Measurements from ENCODE around the gene KIF6. TPM values are rescaled to one million over a fixed set of nuclear protein-coding genes. Genes with fewer than 3 reads are reported as not detected.
"Not testable (repeated sequence)": the region's sequence is repeated elsewhere in the genome, so short reads cannot be mapped to it uniquely, and the experiment has no call there.

Gene KIF6
- total RNA-seq, 2 experiments from 2014 or later, result not detected

- CTCF ChIA-PET, result no interaction called here
- no peak for TF ChIP-seq CTCF (IDR thresholded peaks at IDR 0.05)
Measured at GRCh38 chr6:39508515-39508914, 216.7 kb downstream of the KIF6 start.

GRCh38 chr6:39507331-39507998 is 217.7 kb downstream of the KIF6 start:
- DNase-seq, result no peak
- CTCF ChIA-PET, result no interaction called here
- H3K27me3 ChIP-seq (ENCODE audit: control insufficient read depth in 1 of 2, insufficient read depth in 2 of 2, low read length in 2 of 2), result no peaks in the 10 kb centered on the region

More at GRCh38 chr6:39508515-39508914, 216.7 kb downstream of the KIF6 start:
- no peaks in the 10 kb centered on the region for H3K27me3 ChIP-seq (ENCODE audit: control insufficient read depth in 1 of 2, insufficient read depth in 2 of 2, low read length in 2 of 2)
- DNase-seq (no peak), ATAC-seq (ENCODE audit: poor library complexity) (no peak)
- peaks cover 26% of the 10 kb centered on the region for H3K27me3 Mint-ChIP-seq
- intact Hi-C loops (cut with DNase I, micrococcal nuclease), result no loop called here
- H3K4me1 Mint-ChIP-seq (ENCODE audit: low read depth), result no peaks in the 10 kb centered on the region
- no peak overlapping the region for H3K4me3 Mint-ChIP-seq
- POLR2A ChIA-PET, result no interaction called here
- H3K36me3 ChIP-seq (ENCODE audit: insufficient read depth, low read length), result no peaks in the 10 kb centered on the region
- H3K36me3 Mint-ChIP-seq (ENCODE audit: low read depth), result no peaks in the 10 kb centered on the region
- no peak overlapping the region for H3K4me3 ChIP-seq (ENCODE audit: low read length)
- H3K4me1 ChIP-seq (ENCODE audit: insufficient read depth, low read length), result no peaks in the 10 kb centered on the region
- H3K27ac Mint-ChIP-seq, result no peak overlapping the region
- H3K9me3 Mint-ChIP-seq, result peaks cover 2% of the 10 kb centered on the region
- H3K27ac ChIP-seq (ENCODE audit: low read depth in 1 of 2, low read length in 2 of 2), result no peak overlapping the region
- peaks cover 0 to 7% of the 10 kb centered on the region in 2 experiments for H3K9me3 ChIP-seq (ENCODE audit: control insufficient read depth in 1 of 2, insufficient read depth in 1 of 2, low read length in 2 of 2)

GRCh38 chr6:39502362-39502955 is 222.7 kb downstream of the KIF6 start:
- H3K36me3 ChIP-seq (ENCODE audit: insufficient read depth, low read length); H3K36me3 Mint-ChIP-seq (ENCODE audit: low read depth); H3K9me3 ChIP-seq (ENCODE audit: control insufficient read depth in 1 of 2, insufficient read depth in 1 of 2, low read length in 2 of 2); H3K27me3 ChIP-seq (ENCODE audit: control insufficient read depth in 1 of 2, insufficient read depth in 2 of 2, low read length in 2 of 2); H3K4me1 ChIP-seq (ENCODE audit: insufficient read depth, low read length); H3K4me3 Mint-ChIP-seq; intact Hi-C loops (cut with DNase I, micrococcal nuclease); H3K27ac Mint-ChIP-seq; CTCF ChIA-PET; DNase-seq; H3K4me1 Mint-ChIP-seq (ENCODE audit: low read depth); H3K27ac ChIP-seq (ENCODE audit: low read depth in 1 of 2, low read length in 2 of 2); ATAC-seq (ENCODE audit: poor library complexity); H3K4me3 ChIP-seq (ENCODE audit: low read length); POLR2A ChIA-PET: not testable (repeated sequence)
- Mint-ChIP-seq H3K27me3 (peaks cover 33% of the 10 kb centered on the region), H3K9me3 (peaks cover 25% of the 10 kb centered on the region)

More at GRCh38 chr6:39507331-39507998, 217.7 kb downstream of the KIF6 start:
- Mint-ChIP-seq H3K4me3 (no peak overlapping the region), H3K36me3 (ENCODE audit: low read depth) (no peaks in the 10 kb centered on the region), H3K27ac (no peak overlapping the region), H3K27me3 (peaks cover 26% of the 10 kb centered on the region), H3K9me3 (peaks cover 9% of the 10 kb centered on the region), H3K4me1 (ENCODE audit: low read depth) (no peaks in the 10 kb centered on the region)
- Histone ChIP-seq H3K36me3 (ENCODE audit: insufficient read depth, low read length) (no peaks in the 10 kb centered on the region), H3K27ac (ENCODE audit: low read depth in 1 of 2, low read length in 2 of 2) (no peak overlapping the region), H3K9me3 (ENCODE audit: control insufficient read depth in 1 of 2, insufficient read depth in 1 of 2, low read length in 2 of 2) (peaks cover under 1 to 7% of the 10 kb centered on the region in 2 experiments), H3K4me1 (ENCODE audit: insufficient read depth, low read length) (no peaks in the 10 kb centered on the region), H3K4me3 (ENCODE audit: low read length) (no peak overlapping the region)
- intact Hi-C loops (cut with DNase I, micrococcal nuclease), result no loop called here
- ATAC-seq (ENCODE audit: poor library complexity), result no peak
- TF ChIP-seq CTCF (IDR thresholded peaks at IDR 0.05), result no peak
- POLR2A ChIA-PET, result no interaction called here
